DND-41 (cell line): ENCODE measurements around the gene ERGIC1.

Experiments used
- CTCF ChIP-seq: IDR thresholded peaks from 2 replicates; pipeline ENCODE4 v1.5.1; 2012; ENCODE audit warnings: borderline replicate concordance, low read length, moderate library complexity, mild to moderate bottlenecking; ENCODE audit not compliant: poor library complexity, severe bottlenecking; ENCODE audit errors: extremely low read depth
- EZH2 ChIP-seq: IDR thresholded peaks from 3 replicates; pipeline ENCODE4 v1.6.1; 2012; ENCODE audit warnings: borderline replicate concordance, low read depth, mild to moderate bottlenecking, moderate library complexity, low read length, inconsistent platforms; ENCODE audit not compliant: severe bottlenecking

GRCh38 chr5:172868924-172869591, 35.0 kb downstream of the ERGIC1 start:
- TF ChIP-seq CTCF (no peak), EZH2 (no peak)
